Vagina (tissue), 2 donors: ENCODE results near the gene KNDC1. TPM values are rescaled to one million over a fixed set of nuclear protein-coding genes. Genes with fewer than 3 reads are reported as not detected.

Experiments
- DNase-seq, 2 donors: peaks; one replicate each; pipeline ENCODE4 v3.0.0-alpha.2; 2017; ENCODE audit errors: extremely low spot score in 2 of 2
- H3K27ac ChIP-seq: fragments of 200-600 bp; sonication (generic); one replicate; pipeline ENCODE4 v1.5.1; 2019
- H3K27me3 ChIP-seq: fragments of 200-600 bp; sonication (generic); one replicate; pipeline ENCODE4 v1.5.1; 2019
- H3K36me3 ChIP-seq, 2 donors: fragments of 200-600 bp; sonication (generic); one replicate each; pipeline ENCODE4 v1.5.1; 2017 to 2019
- H3K4me1 ChIP-seq: fragments of 200-600 bp; sonication (generic); one replicate; pipeline ENCODE4 v1.5.1; 2019
- H3K4me3 ChIP-seq, 2 donors: fragments of 200-600 bp; sonication (generic); 1 replicate in 1 of 2; 2 replicates in 1 of 2; pipeline ENCODE4 v1.5.1; 2016 to 2019
- H3K9me3 ChIP-seq: fragments of 200-600 bp; sonication (generic); one replicate; pipeline ENCODE4 v1.5.1; 2019
- POLR2A ChIP-seq, 2 donors: fragments of 450-650 bp; IDR thresholded peaks; one replicate each; pipeline ENCODE4 v1.6.1; 2017; ENCODE audit warnings: antibody characterized with exemption in 2 of 2, mild to moderate bottlenecking in 2 of 2, moderate library complexity in 2 of 2
- POLR2AphosphoS5 ChIP-seq, 2 donors: sonication (generic); formaldehyde crosslinking; IDR thresholded peaks; one replicate each; pipeline ENCODE4 v1.9.0; 2017; ENCODE audit warnings: antibody characterized with exemption in 2 of 2, mild to moderate bottlenecking in 2 of 2, low read depth in 1 of 2; ENCODE audit not compliant: insufficient read depth in 1 of 2
- intact Hi-C: fragments of 100-400 bp; cut with DNase I; formaldehyde crosslinking; loops from one replicate; pipeline ENCODE4 v1.15.1; 2023
- total RNA-seq: library from RNA; depleted of rRNA; stranded (reverse); fragments of >200 nt; gene quantifications from one replicate; pipeline ENCODE4 v1.2.3, GENCODE V29; 2016
- TF ChIP-seq, protein P1 (sequence below), 3 experiments: fragments of 450-650 bp in 2 of 3; fragments of 200-600 bp in 1 of 3; sonication (generic) in 1 of 3; IDR thresholded peaks; one replicate each; pipeline ENCODE4 v1.5.1; 2017 to 2019; ENCODE audit warnings: antibody characterized with exemption in 3 of 3, mild to moderate bottlenecking in 2 of 3, moderate library complexity in 2 of 3

Gene KNDC1
- total RNA-seq, 1 donor from 2014 or later = 3.4 TPM

GRCh38 chr10:133271521-133272300, 111.7 kb downstream of the KNDC1 start:
- Histone ChIP-seq H3K4me1 (peaks cover 5% of the 10 kb centered on the region), H3K4me3 (no peak overlapping the region), H3K27me3 (no peaks in the 10 kb centered on the region), H3K9me3 (no peaks in the 10 kb centered on the region), H3K27ac (no peak overlapping the region), H3K36me3 (no peaks in the 10 kb centered on the region)
- intact Hi-C loops = no loop called here
- no peak for DNase-seq
- TF ChIP-seq, protein P1, sequence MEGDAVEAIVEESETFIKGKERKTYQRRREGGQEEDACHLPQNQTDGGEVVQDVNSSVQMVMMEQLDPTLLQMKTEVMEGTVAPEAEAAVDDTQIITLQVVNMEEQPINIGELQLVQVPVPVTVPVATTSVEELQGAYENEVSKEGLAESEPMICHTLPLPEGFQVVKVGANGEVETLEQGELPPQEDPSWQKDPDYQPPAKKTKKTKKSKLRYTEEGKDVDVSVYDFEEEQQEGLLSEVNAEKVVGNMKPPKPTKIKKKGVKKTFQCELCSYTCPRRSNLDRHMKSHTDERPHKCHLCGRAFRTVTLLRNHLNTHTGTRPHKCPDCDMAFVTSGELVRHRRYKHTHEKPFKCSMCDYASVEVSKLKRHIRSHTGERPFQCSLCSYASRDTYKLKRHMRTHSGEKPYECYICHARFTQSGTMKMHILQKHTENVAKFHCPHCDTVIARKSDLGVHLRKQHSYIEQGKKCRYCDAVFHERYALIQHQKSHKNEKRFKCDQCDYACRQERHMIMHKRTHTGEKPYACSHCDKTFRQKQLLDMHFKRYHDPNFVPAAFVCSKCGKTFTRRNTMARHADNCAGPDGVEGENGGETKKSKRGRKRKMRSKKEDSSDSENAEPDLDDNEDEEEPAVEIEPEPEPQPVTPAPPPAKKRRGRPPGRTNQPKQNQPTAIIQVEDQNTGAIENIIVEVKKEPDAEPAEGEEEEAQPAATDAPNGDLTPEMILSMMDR (IDR thresholded peaks at IDR 0.05) = no peak
- TF ChIP-seq POLR2AphosphoS5 (IDR thresholded peaks at IDR 0.05; ENCODE audit: insufficient read depth in 1 of 2, low read depth in 1 of 2) = no peak
- TF ChIP-seq POLR2A (IDR thresholded peaks at IDR 0.05) = no peak

DNA sequence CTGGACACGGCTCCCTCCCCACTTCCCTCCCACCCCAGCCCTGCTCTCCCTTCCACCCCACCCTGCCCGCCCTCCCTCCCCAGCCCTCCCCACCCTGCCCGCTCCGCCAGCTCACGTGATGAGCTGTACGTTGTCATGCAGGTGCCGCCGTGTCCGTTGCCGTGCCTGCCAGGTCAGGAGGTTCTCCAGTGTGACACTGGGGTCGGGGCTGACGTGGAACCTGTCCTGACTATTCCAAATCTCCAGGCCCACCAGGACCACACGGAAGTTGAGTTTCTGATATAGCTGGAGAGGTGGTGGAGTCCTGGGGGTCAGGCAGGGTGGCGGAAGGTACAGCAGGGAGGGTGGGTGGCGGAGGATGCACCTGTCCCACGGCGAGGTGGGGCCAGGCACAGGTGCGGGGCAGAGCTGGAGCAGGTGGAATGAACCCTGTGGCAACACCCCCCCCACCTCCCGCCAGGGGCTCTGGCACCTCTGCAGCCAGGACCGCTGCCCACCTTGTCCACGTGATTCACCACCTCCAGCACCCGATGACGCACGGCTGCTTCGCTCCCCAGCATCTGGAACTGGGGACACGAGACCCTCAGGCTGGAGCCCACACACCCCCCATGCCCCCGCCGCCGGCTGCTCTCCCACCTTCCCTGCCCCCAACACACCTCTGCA, 112.4 kb downstream of the KNDC1 start:
- H3K9me3 ChIP-seq = no peaks in the 10 kb centered on the region
- intact Hi-C loops = no loop called here
- no peak overlapping the region for H3K4me3 ChIP-seq
- TF ChIP-seq POLR2A (IDR thresholded peaks at IDR 0.05) = no peak
- TF ChIP-seq POLR2AphosphoS5 (IDR thresholded peaks at IDR 0.05; ENCODE audit: insufficient read depth in 1 of 2, low read depth in 1 of 2) = no peak
- TF ChIP-seq, protein P1 (IDR thresholded peaks at IDR 0.05) = no peak
- no peak overlapping the region for H3K27ac ChIP-seq
- H3K27me3 ChIP-seq = no peaks in the 10 kb centered on the region
- DNase-seq = no peak
- H3K36me3 ChIP-seq = no peaks in the 10 kb centered on the region
- H3K4me1 ChIP-seq = peaks cover 12% of the 10 kb centered on the region

- no peak overlapping the region for H3K4me3 ChIP-seq
- intact Hi-C loops = no loop called here
- no peak for DNase-seq
- TF ChIP-seq POLR2AphosphoS5 (IDR thresholded peaks at IDR 0.05; ENCODE audit: insufficient read depth in 1 of 2, low read depth in 1 of 2) (no peak), POLR2A (IDR thresholded peaks at IDR 0.05) (no peak)
- TF ChIP-seq, protein P1 (IDR thresholded peaks at IDR 0.05) = no peak
- no peaks in the 10 kb centered on the region for H3K9me3 ChIP-seq
- H3K36me3 ChIP-seq = no peaks in the 10 kb centered on the region
- no peaks in the 10 kb centered on the region for H3K27me3 ChIP-seq
- peaks cover 16% of the 10 kb centered on the region for H3K4me1 ChIP-seq
- H3K27ac ChIP-seq = no peak overlapping the region
These were observed 113.0 kb downstream of the KNDC1 start for GRCh38 chr10:133272964-133273420.

- H3K4me3 ChIP-seq = no peak overlapping the region
- TF ChIP-seq POLR2AphosphoS5 (IDR thresholded peaks at IDR 0.05; ENCODE audit: insufficient read depth in 1 of 2, low read depth in 1 of 2) (no peak), POLR2A (IDR thresholded peaks at IDR 0.05) (no peak)
- TF ChIP-seq, protein P1 (IDR thresholded peaks at IDR 0.05) = no peak
- no peaks in the 10 kb centered on the region for H3K9me3 ChIP-seq
- no peaks in the 10 kb centered on the region for H3K27me3 ChIP-seq
- peaks cover 16% of the 10 kb centered on the region for H3K4me1 ChIP-seq
- H3K36me3 ChIP-seq = peaks cover 0 to 1% of the 10 kb centered on the region in 2 donors
- no peak for DNase-seq
- no peak overlapping the region for H3K27ac ChIP-seq
- intact Hi-C loops = no loop called here
These were observed 113.6 kb downstream of the KNDC1 start for GRCh38 chr10:133273534-133274143.
